D721Med (cell line): ENCODE results near the gene CYP2A6.
"Not testable (repeated sequence)": the region's sequence is repeated elsewhere in the genome, so short reads cannot be mapped to it uniquely, and the experiment has no call there.

Experiments
- DNase-seq: peaks from one replicate; pipeline ENCODE4 v3.0.0; 2011; ENCODE audit warnings: low spot score; ENCODE audit not compliant: insufficient read length
- FAIRE-seq: peaks from 2 replicates; lab custom pipeline; 2011; peaks lifted over from hg19 to GRCh38; lab: Jason Lieb, UNC
- TF ChIP-seq, protein P1 (sequence below): IDR thresholded peaks from 2 replicates; pipeline ENCODE4 v1.5.1; 2012; ENCODE audit warnings: mild to moderate bottlenecking, control low read depth; ENCODE audit not compliant: insufficient read depth; ENCODE audit errors: missing control alignments

Gene CYP2A6

DNA sequence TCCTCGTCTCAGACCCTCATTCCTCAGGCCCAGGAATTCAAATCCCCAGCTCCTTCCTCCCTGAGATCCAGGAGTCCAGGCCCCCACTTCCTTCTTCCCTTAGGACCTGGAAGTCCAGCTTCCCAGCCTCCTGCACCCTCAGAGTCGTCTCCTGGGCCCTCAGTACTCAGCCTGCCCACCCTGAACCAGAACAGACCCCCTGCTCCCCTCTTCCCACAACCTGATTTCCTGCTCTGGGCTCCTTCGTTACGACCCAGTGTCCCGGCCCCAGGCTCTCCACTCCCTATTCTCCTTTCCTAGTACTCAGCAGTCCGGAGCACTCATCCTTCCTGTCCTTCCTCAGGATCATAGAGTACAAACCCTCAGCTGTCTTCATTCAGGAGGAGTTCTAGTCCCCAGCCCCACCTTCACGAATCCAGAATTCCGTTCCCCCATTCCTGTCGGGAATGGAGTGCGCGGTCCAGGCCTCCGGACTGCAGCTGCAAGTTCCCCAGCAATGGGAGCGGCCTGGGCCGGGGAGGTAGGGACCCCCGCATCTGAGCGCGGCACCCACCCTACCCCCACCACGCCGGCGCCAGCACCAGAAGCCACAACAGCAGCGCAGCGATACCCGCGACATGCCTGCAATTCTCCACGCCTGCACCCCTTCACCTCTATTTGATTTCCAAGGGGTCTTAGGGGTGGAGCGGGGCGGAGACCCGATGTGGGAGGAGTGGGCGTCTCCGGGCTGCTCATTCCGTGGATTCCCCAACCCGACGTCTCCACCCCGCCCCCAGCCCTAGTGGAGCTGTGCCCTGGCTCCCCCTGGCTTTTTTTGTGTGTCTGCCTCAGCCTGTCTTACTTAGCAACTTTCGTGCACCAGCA, 38.5 kb downstream of the CYP2A6 start:
- FAIRE-seq (no peak), DNase-seq (no peak)
- TF ChIP-seq, protein P1, sequence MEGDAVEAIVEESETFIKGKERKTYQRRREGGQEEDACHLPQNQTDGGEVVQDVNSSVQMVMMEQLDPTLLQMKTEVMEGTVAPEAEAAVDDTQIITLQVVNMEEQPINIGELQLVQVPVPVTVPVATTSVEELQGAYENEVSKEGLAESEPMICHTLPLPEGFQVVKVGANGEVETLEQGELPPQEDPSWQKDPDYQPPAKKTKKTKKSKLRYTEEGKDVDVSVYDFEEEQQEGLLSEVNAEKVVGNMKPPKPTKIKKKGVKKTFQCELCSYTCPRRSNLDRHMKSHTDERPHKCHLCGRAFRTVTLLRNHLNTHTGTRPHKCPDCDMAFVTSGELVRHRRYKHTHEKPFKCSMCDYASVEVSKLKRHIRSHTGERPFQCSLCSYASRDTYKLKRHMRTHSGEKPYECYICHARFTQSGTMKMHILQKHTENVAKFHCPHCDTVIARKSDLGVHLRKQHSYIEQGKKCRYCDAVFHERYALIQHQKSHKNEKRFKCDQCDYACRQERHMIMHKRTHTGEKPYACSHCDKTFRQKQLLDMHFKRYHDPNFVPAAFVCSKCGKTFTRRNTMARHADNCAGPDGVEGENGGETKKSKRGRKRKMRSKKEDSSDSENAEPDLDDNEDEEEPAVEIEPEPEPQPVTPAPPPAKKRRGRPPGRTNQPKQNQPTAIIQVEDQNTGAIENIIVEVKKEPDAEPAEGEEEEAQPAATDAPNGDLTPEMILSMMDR = no peak

DNA sequence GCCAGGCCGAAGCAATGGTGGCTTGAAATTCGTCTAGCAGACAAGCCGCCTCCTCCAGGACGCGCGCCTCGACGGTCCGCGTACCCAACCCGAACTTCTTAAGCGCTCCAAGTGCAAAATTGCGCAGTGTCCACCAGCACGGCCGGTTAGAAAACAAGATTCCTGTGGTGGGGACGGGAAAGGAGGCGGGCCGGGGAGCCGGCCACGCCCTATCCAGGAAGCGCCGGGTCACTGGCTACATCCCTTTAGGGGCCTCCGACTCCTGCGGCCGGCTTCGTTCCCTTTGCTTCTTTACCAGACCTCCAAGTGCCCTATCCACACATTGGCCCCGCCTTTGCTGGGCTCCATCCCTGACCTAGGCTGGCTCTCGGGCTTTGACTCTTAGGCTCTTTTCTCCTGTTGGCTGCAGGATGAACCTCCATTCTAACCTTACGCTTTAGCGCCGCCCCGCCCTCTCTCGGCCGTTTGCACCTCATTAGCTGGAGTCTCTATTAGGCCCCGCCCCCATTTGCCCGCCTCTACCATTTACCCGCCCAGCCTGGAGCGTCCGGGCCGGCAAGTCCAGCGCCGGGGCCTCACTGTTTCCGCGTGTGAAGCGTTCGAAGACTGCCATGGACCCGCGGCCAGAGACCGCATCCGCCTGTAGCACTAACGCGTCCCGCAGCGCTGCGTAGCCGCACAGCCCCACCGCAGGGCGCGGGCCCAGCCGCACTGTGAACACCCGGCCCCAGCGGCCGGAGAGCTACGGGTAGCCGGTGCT, 39.4 kb downstream of the CYP2A6 start:
- not testable (repeated sequence) for DNase-seq, FAIRE-seq

DNA sequence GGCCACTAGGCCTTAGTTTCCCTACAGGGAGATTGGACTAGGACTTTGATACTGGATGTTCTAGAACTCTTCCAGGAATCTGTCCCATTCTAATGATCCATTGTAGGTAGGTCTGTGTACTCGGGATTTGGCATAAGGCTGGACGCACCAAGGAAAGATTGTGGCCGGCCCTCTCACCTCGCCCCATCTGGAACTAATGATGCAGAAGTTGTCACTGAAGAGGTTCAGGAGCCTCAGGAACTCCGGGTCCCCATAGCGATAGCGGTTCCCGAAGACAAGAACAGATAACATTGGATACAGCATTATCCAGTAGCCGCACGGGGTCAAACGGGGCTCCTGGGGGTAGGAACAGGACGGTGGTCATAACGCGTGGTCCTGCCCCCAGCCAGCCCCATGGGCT, 40.1 kb downstream of the CYP2A6 start:
- FAIRE-seq = no peak
- TF ChIP-seq, protein P1 = no peak
- no peak for DNase-seq

DNA sequence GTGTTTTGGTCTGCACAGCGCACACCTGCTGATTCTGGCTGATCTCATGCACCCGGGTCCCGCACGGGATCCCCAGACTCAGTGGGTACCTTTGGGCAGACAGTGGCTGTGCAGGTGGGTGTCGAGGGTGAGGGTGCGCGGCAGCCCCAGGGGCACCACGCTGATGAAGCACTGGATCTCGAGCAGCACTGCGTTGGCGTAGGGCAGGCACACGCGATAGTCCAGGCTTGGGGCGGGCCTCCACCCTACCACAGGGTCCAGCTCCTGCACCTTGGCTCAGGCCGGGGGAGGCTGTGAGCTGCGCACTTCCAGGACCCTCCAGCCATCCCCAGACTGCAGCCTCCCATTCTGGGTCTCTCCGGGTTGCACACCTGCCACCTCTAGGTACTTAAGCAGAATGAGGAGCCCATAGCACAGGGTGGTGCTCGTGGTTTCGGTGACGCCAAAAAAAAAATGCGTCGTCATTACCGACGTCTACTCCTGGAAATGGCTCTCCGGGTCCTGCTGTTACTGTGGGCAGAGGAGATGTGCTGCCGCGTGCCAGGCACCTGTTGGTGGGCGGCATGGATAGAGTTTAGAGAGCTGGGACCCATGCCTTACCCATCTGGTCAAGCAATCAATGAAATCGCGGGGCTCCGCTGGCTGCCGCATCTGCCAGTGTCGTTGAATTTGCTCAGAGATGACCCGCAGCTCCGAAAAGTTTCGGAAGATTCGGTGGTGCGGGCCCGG, 40.7 kb downstream of the CYP2A6 start:
- DNase-seq (no peak), FAIRE-seq (no peak)
- TF ChIP-seq, protein P1 = no peak

DNA sequence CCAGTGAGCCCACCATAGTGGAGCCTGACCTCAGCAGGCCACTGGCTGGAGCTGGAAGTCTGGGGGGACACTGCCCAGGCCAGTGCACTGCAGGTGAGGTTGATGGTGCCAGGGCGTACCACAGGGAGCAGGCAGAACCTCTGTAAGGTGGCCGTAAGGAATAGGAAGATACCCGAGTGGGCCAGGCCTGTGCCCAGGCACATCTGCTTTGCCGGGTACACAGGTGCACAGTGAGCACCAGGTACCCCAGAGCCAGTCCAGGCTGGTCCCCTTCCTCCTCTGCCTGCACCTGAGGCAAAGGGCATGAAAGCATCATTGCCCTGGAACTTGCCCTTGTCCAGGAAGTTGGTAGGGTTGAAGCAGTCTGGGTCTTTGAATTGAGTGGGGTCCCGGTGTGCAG, 41.8 kb downstream of the CYP2A6 start:
- DNase-seq = no peak
- TF ChIP-seq, protein P1 = no peak
- no peak for FAIRE-seq

DNA sequence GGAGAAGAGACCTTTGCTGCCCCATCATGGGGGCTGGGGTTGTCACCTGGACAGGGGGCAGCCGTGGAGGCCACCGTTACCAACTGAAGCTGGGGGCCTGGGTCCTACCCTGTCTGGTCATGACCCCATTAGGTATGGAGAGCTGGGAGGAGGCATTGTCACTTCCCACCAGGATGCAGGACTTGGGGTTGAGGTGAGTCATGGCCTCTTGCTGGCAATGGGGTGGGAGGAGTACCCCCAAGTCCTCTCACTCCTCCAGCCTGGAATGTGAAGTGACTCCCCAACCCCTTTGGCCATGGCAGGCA, 42.3 kb downstream of the CYP2A6 start:
- DNase-seq = no peak

More for the DNA sequence above, 42.3 kb downstream of the CYP2A6 start:
- TF ChIP-seq, protein P1 = no peak
- no peak for FAIRE-seq
